HepG2 (cell line): ENCODE measurements around the gene MFRP. TPM values are rescaled to one million over a fixed set of nuclear protein-coding genes. Genes with fewer than 3 reads are reported as not detected.
A peak's percentile ranks its signal among the peaks of the same experiment; 100 is the strongest.

ENCODE experiments used
- FOSL2 ChIP-seq: sonication (generic); formaldehyde crosslinking; IDR thresholded peaks from 2 replicates; pipeline ENCODE4 v1.4.0; 2020; ENCODE audit warnings: missing genetic modification reagents
- KMT2A ChIP-seq: sonication (generic); formaldehyde crosslinking; IDR thresholded peaks from 2 replicates; pipeline ENCODE4 v1.4.0; 2020; ENCODE audit warnings: missing genetic modification reagents
- MATR3 ChIP-seq: sonication (generic); formaldehyde crosslinking; IDR thresholded peaks from 2 replicates; pipeline ENCODE4 v1.4.0; 2020; ENCODE audit warnings: missing genetic modification reagents
- MIER3 ChIP-seq: IDR thresholded peaks from 2 replicates; pipeline ENCODE4 v1.6.1; 2016; ENCODE audit warnings: missing compliant biosample characterization, borderline replicate concordance
- MTF2 ChIP-seq: sonication (generic); formaldehyde crosslinking; IDR thresholded peaks from 2 replicates; pipeline ENCODE4 v1.5.0; 2020; ENCODE audit warnings: missing genetic modification reagents, borderline replicate concordance
- NFAT5 ChIP-seq: sonication (generic); formaldehyde crosslinking; IDR thresholded peaks from 2 replicates; pipeline ENCODE4 v1.4.0; 2020; ENCODE audit warnings: missing genetic modification reagents
- NR2F6 ChIP-seq, 2 experiments: IDR thresholded peaks; 2 replicates each; pipeline ENCODE4 v1.6.1; 2016; ENCODE audit warnings: antibody characterized with exemption in 1 of 2, mild to moderate bottlenecking in 1 of 2
- PHF20 ChIP-seq: sonication (generic); formaldehyde crosslinking; IDR thresholded peaks from 2 replicates; pipeline ENCODE4 v1.5.0; 2020; ENCODE audit warnings: mild to moderate bottlenecking, missing genetic modification reagents
- PITX1 ChIP-seq: sonication (generic); formaldehyde crosslinking; IDR thresholded peaks from 2 replicates; pipeline ENCODE4 v1.5.1; 2020; ENCODE audit warnings: mild to moderate bottlenecking, missing genetic modification reagents
- RARG ChIP-seq: sonication (generic); formaldehyde crosslinking; IDR thresholded peaks from 2 replicates; pipeline ENCODE4 v1.4.0; 2020; ENCODE audit warnings: low read depth, mild to moderate bottlenecking, missing genetic modification reagents
- RXRA ChIP-seq: sonication (generic); formaldehyde crosslinking; IDR thresholded peaks from 2 replicates; pipeline ENCODE4 v1.5.1; 2020; ENCODE audit warnings: missing genetic modification reagents
- SRY ChIP-seq: sonication (generic); formaldehyde crosslinking; IDR thresholded peaks from 2 replicates; pipeline ENCODE4 v1.8.0; 2022; ENCODE audit warnings: mild to moderate bottlenecking, missing genetic modification reagents
- ZNF17 ChIP-seq: sonication (generic); formaldehyde crosslinking; IDR thresholded peaks from 2 replicates; pipeline ENCODE4 v1.5.0; 2020; ENCODE audit warnings: mild to moderate bottlenecking, missing genetic modification reagents
- ZNF253 ChIP-seq: sonication (generic); formaldehyde crosslinking; IDR thresholded peaks from 2 replicates; pipeline ENCODE4 v1.8.0; 2022; ENCODE audit warnings: mild to moderate bottlenecking, missing genetic modification reagents, borderline replicate concordance
- ZNF484 ChIP-seq: sonication (generic); formaldehyde crosslinking; IDR thresholded peaks from 2 replicates; pipeline ENCODE4 v1.5.1; 2020; ENCODE audit warnings: mild to moderate bottlenecking, low read depth, missing genetic modification reagents, borderline replicate concordance
- ZNF556 ChIP-seq: sonication (generic); formaldehyde crosslinking; IDR thresholded peaks from 2 replicates; pipeline ENCODE4 v1.4.0; 2020; ENCODE audit warnings: mild to moderate bottlenecking, missing genetic modification reagents, borderline replicate concordance
- ZNF614 ChIP-seq: IDR thresholded peaks from 2 replicates; pipeline ENCODE4 v1.6.1; 2018; ENCODE audit warnings: missing biosample characterization, missing genetic modification reagents, inconsistent platforms, borderline replicate concordance
- ZNF878 ChIP-seq: sonication (generic); formaldehyde crosslinking; IDR thresholded peaks from 2 replicates; pipeline ENCODE4 v1.8.1; 2023; ENCODE audit warnings: mild to moderate bottlenecking, missing genetic modification reagents, moderate library complexity
- ZUFSP ChIP-seq: sonication (generic); formaldehyde crosslinking; IDR thresholded peaks from 2 replicates; pipeline ENCODE4 v1.9.0; 2021; ENCODE audit warnings: missing genetic modification reagents, mild to moderate bottlenecking, borderline replicate concordance
- polyA plus RNA-seq, 8 experiments: library from polyadenylated mRNA; depleted of rRNA in 3 of 8; stranded (reverse) in 7 of 8; unstranded in 1 of 8; fragments of >200 nt; fragmentation: Illumina TruSeq in 4 of 8; extraction: Trizol in 4 of 8; gene quantifications; 2 replicates each; pipeline versions ENCODE4 v1.2.1 to v1.2.3, GENCODE V29; 2011 to 2016; ENCODE audit warnings: low read depth in 4 of 8, missing spikeins in 1 of 8, mixed read lengths in 1 of 8; ENCODE audit not compliant: insufficient read depth in 1 of 8
- total RNA-seq, 5 experiments: library from RNA; depleted of rRNA; stranded (reverse); fragments of >200 nt; fragmentation: Illumina TruSeq; extraction: Trizol; gene quantifications; 2 replicates each; pipeline ENCODE4 v1.2.3, GENCODE V29; 2016; ENCODE audit warnings: low read depth in 1 of 5
- TF ChIP-seq, protein P1 (sequence below): sonication (generic); formaldehyde crosslinking; IDR thresholded peaks from 2 replicates; pipeline ENCODE4 v1.4.0; 2020; ENCODE audit warnings: missing genetic modification reagents
- TF ChIP-seq, protein P2 (sequence below): IDR thresholded peaks from 2 replicates; pipeline ENCODE4 v1.6.1; 2016; ENCODE audit warnings: low read depth, control low read depth

MFRP gene
- total and polyA plus RNA-seq, 2 of the 13 experiments (the other 11 are each of a cell fraction or from before 2014, with no cell fraction given): not detected

DNA sequence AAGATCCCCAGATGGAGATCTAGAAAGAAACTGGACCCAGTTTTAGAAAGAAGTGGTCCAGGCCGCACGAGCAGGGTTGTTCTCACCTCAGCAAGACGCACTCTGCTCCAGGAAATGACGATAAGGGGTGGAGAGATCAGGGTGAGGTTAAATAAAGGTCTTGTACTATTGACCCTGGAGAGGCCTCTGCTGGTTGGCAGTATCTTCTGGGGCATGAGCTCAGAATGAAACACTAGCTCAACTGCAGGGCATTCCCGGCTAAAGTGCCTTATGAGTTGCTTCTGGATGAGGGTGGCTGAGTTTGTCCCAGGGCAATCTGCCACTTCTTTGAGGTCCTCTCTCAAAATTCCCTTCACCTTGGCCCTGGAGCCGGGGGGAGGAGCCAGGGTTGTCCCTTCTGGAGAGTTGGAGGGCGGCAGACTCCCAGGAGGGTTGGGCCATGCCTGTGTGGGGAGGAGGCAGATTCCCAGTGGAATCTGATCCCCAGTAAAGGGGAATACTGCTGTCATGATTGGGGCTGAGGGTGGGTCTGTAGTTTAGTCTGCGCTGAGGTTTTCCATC lies 24.1 kb upstream of the MFRP start (continued):
- TF ChIP-seq ZNF556 (CRISPR knock-in tag) (no peak), SRY (CRISPR knock-in tag) (0 out of 2 replicates have a peak, but pooled peaks have one; percentile 32), RXRA (CRISPR knock-in tag) (peak; percentile 85; the same call in 1 of the 2 replicates), ZNF17 (no peak), MTF2 (no peak), FOSL2 (no peak), NFAT5 (CRISPR knock-in tag) (no peak), RARG (CRISPR knock-in tag) (no peak), MIER3 (0 out of 2 replicates have a peak, but pooled peaks have one; percentile 23), ZNF484 (no peak), PITX1 (CRISPR knock-in tag) (peak; percentile 57; the same call in 1 of the 2 replicates), ZNF614 (CRISPR knock-in tag) (peak; percentile 55; the same call in 1 of the 2 replicates), PHF20 (CRISPR knock-in tag) (no peak), NR2F6 (IDR thresholded peaks at IDR 0.05) (peak; percentile 90), NR2F6 (CRISPR knock-in tag; IDR thresholded peaks at IDR 0.05) (peak; percentile 88), ZNF878 (CRISPR knock-in tag) (no peak), ZNF253 (CRISPR knock-in tag) (no peak), ZUFSP (CRISPR knock-in tag) (no peak), MATR3 (CRISPR knock-in tag) (no peak), KMT2A (CRISPR knock-in tag) (no peak)
- TF ChIP-seq, protein P1, sequence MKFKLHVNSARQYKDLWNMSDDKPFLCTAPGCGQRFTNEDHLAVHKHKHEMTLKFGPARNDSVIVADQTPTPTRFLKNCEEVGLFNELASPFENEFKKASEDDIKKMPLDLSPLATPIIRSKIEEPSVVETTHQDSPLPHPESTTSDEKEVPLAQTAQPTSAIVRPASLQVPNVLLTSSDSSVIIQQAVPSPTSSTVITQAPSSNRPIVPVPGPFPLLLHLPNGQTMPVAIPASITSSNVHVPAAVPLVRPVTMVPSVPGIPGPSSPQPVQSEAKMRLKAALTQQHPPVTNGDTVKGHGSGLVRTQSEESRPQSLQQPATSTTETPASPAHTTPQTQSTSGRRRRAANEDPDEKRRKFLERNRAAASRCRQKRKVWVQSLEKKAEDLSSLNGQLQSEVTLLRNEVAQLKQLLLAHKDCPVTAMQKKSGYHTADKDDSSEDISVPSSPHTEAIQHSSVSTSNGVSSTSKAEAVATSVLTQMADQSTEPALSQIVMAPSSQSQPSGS (CRISPR knock-in tag): 0 out of 2 replicates have a peak, but pooled peaks have one; percentile 14
- TF ChIP-seq, protein P2, sequence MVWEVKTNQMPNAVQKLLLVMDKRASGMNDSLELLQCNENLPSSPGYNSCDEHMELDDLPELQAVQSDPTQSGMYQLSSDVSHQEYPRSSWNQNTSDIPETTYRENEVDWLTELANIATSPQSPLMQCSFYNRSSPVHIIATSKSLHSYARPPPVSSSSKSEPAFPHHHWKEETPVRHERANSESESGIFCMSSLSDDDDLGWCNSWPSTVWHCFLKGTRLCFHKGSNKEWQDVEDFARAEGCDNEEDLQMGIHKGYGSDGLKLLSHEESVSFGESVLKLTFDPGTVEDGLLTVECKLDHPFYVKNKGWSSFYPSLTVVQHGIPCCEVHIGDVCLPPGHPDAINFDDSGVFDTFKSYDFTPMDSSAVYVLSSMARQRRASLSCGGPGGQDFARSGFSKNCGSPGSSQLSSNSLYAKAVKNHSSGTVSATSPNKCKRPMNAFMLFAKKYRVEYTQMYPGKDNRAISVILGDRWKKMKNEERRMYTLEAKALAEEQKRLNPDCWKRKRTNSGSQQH (CRISPR knock-in tag): no peak
